GM19240 (cell line): ENCODE measurements around the gene TIMM8B.
"Not testable (repeated sequence)": the region's sequence is repeated elsewhere in the genome, so short reads cannot be mapped to it uniquely, and the experiment has no call there.

ENCODE experiments used
- DNase-seq: peaks from one replicate; pipeline ENCODE4 v3.0.0; 2011; ENCODE audit warnings: low spot score; ENCODE audit not compliant: insufficient read length

Gene TIMM8B, protein sequence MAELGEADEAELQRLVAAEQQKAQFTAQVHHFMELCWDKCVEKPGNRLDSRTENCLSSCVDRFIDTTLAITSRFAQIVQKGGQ

DNA sequence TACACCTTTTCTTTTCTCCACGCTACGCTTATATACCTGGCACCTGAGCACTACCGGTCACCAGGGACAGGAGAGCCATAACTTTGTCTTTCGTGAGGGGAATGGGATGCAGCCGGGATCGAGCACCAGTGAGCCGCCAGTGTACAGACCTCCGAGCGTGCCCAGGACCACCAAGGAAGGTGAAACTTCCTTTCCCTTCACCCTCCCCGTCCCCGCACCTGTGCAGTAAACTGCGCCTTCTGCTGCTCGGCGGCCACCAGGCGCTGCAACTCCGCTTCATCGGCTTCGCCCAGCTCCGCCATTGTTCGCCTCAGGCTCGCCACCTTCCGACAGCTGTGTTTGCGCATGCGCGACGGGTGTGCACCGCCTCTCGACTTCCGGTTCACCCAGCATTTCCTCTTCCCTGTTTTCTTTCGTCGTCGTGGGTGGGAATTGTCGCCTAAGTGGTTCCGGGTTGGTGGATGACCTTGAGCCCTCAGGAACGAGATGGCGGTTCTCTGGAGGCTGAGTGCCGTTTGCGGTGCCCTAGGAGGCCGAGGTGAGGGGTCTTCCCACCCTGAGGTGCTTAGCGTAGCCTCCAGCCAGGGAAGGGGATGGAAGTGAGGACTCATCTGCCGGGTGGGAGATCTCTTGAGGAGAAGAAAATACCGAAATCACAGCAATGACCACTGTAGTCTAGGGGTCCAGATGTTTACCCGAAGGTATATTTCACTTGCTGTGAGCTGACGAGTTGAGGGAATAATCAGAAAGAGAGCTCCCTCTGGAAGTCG lies at the start of gene TIMM8B, which contains the start of gene SDHD:
TSS of gene TIMM8B (minus strand) at position 335 of the 770 bp plus-strand sequence. CDS start at position 302, 33 bp downstream.
TSS of gene SDHD (plus strand) at position 452 of the 770 bp plus-strand sequence. CDS start at position 487, 35 bp downstream.
- DNase-seq = peak; percentile 91

DNA sequence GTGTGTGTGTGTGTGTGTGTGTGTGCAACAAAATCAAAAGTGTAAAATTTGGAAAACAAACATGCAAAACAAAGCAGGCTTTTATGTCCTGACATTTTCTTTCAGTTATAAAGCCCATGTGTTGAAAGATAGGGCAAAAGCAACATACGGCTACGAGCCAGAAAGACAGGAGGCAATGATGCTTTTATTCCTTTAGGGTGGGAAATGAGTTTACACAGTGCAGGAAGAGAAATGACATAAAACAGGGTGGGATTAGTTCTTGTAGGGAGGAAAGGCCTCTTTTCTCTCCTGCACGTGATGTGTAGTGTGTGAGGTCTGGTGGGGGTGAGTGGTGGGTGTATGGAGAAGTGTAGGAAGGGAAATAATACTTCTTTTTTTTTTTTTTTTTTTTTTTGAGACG lies 47.9 kb upstream of the TIMM8B start:
- DNase-seq = no peak

DNA sequence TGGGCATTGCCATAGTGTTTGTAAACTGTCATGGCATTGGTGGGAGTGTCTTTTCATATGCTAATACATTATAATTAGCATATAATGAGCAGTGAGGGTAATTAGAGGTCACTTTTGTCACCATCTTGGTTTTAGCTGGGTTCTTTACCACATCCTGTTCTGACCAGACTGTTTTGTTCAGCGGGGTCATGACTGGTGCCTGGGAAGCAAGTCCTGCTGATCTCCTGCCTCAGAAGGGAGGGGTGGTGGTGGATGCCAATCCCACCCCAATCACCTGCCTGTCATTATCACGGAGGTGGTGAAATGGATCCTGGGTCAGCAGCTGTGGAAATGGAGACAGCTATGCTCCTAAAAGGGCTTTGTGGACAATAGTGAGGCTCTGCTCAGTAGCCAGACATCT lies 46.2 kb upstream of the TIMM8B start:
- no peak for DNase-seq

- DNase-seq = no peak
These were observed 43.1 kb upstream of the TIMM8B start for GRCh38 chr11:112129656-112130055.

DNA sequence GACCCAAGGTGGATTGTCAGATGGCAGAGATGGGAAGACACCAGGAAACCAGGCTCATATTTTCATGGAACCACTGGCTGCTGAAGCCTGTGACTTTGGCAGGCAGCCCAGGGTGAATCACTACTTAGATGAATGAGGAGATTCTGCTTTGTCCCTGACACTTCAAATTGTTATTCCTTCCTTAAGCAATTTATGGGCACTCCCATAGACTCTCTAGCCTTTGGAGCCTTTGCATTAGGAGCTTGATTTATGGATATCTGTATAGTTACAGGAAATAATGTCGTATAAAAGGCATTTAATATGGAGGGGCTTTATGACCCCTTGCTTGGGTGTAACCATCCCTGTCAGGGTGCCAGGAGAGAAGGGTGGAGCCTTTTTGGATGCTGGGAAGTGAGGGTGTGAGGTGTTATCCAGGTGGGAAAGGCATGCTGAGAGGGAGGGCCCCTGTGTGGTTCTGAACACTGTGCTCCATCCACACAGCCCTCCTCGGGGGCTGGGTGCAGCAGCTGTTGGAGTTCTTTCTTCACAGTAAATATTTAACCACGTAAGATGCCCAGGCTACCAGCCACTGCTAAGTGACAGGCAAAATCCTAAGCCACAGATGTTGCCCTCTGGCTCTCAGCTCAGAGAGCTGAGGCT lies 42.0 kb upstream of the TIMM8B start:
- DNase-seq = no peak

DNA sequence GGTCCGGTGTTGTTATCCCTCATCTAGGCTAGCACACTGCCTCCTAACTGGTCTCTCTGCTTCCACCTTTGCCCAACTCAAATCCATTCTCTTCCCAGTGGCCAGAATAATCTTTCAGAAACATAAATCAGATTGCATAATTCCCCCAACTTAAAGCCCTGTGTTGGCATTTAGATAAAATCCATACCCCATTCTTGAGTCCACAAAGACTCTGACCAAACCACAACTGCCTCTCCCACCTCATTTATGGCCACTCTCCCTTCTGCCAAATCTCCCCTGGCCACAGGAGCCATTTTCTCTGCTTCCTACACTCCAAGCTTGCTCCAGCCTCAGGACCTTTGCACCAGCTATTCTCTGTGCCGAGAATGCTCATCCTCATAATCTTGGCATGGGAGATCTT lies 40.5 kb upstream of the TIMM8B start:
- DNase-seq = no peak

DNA sequence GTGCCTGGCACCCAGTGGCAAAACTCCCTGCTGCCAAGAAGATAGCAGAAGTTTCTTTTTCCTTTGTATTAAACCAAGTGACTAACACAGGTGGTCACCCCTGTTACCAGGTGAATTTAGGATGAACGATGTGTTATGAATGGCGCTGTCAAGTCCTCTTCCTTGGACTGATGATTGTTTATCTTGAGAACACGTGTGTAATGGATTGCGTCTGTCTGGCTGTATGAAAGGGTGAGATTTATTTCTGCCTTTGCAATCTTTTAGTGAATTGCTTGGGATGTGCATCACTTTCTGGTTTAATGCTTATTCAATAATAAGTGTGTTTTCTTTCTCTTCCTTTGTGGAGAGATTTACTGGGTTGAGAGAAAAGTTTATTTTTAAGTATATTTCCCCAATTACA lies 36.6 kb upstream of the TIMM8B start:
- DNase-seq = no peak

- no peak for DNase-seq
These were observed 35.5 kb upstream of the TIMM8B start for GRCh38 chr11:112121981-112122615.

GRCh38 chr11:112118176-112118575 lies 31.6 kb upstream of the TIMM8B start:
- no peak for DNase-seq

DNA sequence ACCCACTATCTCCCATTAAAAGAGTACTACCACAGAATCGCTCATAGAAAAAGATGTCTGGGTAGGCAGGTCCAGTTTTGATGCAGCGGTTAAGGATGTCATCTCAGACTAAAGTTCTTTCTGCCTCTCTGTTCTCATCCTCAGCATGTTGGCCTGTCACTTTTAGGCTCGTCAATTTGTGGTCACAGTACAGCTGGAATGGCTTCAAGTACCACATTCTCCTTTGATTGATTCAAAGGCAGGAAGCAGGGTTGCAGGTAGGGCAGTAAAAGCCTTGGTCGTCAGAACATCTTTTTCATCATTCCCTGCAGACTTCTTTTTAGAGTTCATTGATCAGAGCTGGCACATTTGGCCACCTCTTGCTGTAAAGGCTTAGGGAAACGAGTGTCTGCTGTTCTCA lies 28.8 kb upstream of the TIMM8B start:
- DNase-seq = no peak

DNA sequence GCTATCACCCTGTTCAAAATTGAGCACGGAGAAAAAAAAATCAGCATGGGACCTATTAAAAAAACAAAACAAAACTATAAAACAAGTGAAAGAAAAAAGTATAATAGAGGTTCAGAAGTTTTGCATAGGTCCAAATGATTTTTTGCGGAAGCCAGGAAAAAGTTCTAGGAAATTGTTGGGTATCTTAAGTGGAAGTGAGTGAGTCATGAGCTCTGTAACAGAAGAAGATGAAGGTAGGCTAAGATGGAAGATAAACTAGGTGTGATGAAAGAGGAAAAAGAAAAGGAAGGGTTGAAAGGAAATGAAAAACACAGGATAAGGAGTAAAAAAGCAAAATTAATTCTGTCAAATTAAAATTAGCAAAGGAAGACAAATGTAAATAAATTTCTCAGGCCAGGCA lies 27.9 kb upstream of the TIMM8B start:
- no peak for DNase-seq

DNA sequence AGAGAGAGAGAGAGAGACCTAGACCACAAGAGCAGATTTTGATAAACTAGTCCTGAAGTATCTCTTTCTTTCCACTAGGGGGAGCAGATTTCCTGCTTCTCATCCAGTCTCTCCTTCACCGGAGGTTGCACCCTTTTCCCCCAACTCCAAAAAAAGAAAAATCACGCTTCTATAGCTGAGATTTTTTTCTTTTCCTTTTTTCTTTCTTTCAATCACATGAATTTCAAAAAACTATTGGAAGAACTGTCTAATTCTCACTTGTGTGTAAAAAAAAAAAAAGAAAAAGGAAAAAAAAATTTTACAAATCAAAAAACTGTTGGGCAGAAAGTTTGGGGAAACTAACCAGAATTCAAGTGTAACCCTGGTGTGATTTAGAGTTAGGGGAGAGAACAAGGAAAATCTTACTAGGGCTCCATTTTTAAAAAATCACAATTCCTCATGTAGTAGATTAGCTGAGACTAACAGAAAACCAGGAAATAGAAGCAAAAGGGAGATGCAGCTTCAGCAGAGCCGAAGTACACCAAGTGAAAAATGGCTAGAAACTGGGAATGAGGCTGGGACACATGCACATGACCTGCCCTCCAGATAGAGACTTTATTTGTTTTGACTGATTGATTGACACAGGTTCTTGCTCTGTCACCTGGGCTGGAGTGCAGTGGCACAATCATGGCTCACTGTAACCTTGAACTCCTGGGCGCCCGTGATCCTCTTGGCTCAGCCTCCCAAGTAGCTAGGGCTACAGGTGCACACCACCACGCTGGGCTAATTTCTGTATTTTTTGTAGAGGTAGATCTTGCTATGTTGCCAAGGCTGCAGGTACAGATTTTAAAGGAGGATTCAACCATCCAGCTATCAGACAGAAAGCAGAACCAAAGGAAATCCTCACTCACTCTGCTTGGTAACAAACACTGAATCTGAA lies 27.2 kb upstream of the TIMM8B start:
- no peak for DNase-seq

GRCh38 chr11:112106070-112106469 lies 19.5 kb upstream of the TIMM8B start:
- DNase-seq = no peak

GRCh38 chr11:112103446-112103845 lies 16.9 kb upstream of the TIMM8B start:
- no peak for DNase-seq

DNA sequence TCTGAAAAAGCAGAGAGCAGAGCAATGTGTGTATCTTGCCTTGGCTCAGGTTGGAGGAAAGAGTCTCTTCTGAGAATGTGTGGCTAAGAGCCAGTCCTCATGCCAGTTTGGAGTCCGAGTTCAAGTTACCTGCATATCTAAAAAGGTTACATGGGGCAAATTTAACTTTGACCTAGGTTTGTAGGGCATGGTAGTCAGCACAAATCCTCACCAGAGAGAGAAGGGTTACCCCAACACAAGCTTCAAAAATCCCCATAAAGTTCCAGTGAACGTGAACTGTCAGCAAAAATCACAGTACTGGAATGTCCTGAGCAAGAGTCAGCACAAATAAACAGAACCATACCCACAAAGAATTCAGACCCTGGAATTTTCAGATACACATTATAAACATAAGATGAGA lies 13.9 kb upstream of the TIMM8B start:
- DNase-seq = no peak

DNA sequence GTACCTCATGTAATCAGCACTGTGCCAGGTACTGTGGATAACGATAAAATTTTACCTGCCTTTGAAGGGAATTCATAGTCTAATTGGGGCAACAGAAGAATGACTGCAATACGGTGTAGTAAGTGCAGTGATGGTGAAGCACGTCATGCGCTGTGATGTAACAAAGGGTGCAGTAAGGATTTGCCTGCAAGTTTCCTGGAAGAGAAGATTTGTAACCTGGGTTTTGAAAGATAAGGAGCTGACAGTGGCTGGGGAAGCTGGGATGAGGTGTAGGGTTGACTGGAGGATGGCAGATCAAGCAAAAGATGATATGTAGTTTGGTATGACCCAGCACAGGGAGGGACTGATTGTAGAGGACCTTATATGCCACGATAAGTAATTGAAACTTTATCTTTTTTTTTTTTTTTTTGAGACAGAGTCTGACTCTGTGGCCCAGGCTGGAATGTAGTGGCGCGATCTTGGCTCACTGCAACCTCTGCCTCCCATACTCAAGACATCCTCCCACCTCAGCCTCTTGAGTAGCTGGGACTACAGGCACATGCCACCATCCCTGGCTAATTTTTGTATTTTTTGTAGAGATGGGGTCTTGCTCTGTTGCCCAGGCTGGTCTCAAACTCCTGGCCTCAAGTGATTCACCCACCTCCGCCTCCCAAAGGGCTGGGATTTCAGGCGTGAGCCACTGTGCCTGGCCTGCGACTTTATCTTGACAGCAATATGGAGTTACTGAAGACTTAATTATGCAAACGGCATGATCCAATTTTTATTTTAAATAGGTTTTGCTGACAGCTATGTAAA lies 11.4 kb upstream of the TIMM8B start:
- DNase-seq = no peak

DNA sequence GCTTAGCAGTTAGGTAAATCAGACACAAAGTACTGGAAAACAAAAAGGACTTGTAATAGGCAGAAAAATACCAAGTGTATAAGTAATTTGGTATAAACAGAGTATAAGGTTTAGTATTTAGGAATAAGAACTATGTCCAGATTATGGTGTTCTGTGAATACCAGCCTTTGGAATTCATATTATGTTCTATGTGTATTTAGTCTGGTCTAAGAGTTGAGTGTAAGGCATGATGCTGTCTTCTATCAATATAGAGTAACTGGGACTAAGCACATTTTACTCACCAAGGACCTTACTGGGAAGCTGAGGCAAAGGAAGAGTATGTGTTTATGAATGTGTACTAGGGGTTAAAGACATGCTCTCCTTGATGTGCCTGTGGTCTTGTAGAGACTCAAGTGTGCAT lies 9.6 kb upstream of the TIMM8B start:
- no peak for DNase-seq

DNA sequence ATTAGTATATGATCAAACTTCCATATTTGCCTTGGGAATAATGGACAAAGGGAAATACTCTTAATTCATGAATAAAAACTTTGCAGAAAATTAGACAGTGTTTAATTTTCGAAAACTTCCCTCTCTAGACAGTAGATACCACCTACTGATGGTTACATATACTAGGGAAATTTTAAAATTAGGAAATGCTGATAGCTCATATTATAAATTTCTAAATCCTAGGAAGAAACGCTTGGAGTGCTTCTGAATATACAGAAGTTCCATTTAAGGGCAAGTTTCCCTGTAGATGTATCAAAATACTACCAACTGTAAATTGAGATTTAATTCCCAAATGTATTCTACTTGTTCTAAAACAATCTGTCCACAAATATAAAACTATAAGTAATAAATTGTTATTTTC lies 8.7 kb upstream of the TIMM8B start:
- DNase-seq = not testable (repeated sequence)

GRCh38 chr11:112087212-112087611 lies 656 bp upstream of the TIMM8B start:
- no peak for DNase-seq

- peak; percentile 28 for DNase-seq
These were observed 634 bp downstream of the TIMM8B start for GRCh38 chr11:112085822-112086421.
